ENCODE results near the gene UIMC1.

- TF ChIP-seq, protein P1, sequence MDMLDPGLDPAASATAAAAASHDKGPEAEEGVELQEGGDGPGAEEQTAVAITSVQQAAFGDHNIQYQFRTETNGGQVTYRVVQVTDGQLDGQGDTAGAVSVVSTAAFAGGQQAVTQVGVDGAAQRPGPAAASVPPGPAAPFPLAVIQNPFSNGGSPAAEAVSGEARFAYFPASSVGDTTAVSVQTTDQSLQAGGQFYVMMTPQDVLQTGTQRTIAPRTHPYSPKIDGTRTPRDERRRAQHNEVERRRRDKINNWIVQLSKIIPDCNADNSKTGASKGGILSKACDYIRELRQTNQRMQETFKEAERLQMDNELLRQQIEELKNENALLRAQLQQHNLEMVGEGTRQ (IDR thresholded peaks at IDR 0.05; ENCODE audit: low read depth, low read length), result no peak
- TF ChIP-seq CTCF (conservative IDR thresholded peaks at IDR 0.05; ENCODE audit: low read depth, low read length), result no peak
Measured at GRCh38 chr5:176889321-176890280, 117.0 kb downstream of the UIMC1 start.

All from IMR-90 (cell line).